SK-N-SH treated with all-trans-retinoic acid at 6 μM for 48 hours (cell line): ENCODE results near the gene NAALADL2.
A peak's percentile ranks its signal among the peaks of the same experiment; 100 is the strongest.

ENCODE experiments used
- ATAC-seq: fragments of 200-7000 bp; cut with Tn5 transposase; 3 replicates; pipeline ENCODE4 v1.9.1; 2020; ENCODE audit warnings: mild to moderate bottlenecking, moderate library complexity
- ARNTL ChIP-seq: fragments of 450-650 bp; formaldehyde crosslinking; IDR thresholded peaks from 2 replicates; pipeline ENCODE4 v1.5.0; 2020; ENCODE audit warnings: low read depth, mild to moderate bottlenecking, moderate library complexity, borderline replicate concordance
- BACH2 ChIP-seq: fragments of 250-450 bp; sonication (Bioruptor Pico); IDR thresholded peaks from 2 replicates; pipeline ENCODE4 v1.9.0; 2021; ENCODE audit warnings: mild to moderate bottlenecking, borderline replicate concordance
- CSDC2 ChIP-seq: fragments of 250-450 bp; sonication (Bioruptor Pico); IDR thresholded peaks from 2 replicates; pipeline ENCODE4 v1.5.0; 2020; ENCODE audit warnings: mild to moderate bottlenecking, moderate library complexity
- ESRRG ChIP-seq: fragments of 250-450 bp; sonication (Bioruptor Pico); IDR thresholded peaks from 2 replicates; pipeline ENCODE4 v1.6.1; 2021; ENCODE audit warnings: mild to moderate bottlenecking
- GLIS3 ChIP-seq: fragments of 250-450 bp; sonication (Bioruptor Pico); IDR thresholded peaks from 2 replicates; pipeline ENCODE4 v1.5.0; 2020; ENCODE audit warnings: mild to moderate bottlenecking, moderate library complexity
- ISL1 ChIP-seq: fragments of 250-450 bp; sonication (Bioruptor Pico); IDR thresholded peaks from 2 replicates; pipeline ENCODE4 v2.1.2; 2022; ENCODE audit warnings: mild to moderate bottlenecking, moderate library complexity
- OSR1 ChIP-seq: fragments of 250-450 bp; sonication (Bioruptor Pico); IDR thresholded peaks from 2 replicates; pipeline ENCODE4 v1.8.0; 2022; ENCODE audit warnings: moderate library complexity, mild to moderate bottlenecking, inconsistent platforms
- PPARA ChIP-seq: fragments of 250-450 bp; sonication (Bioruptor Pico); IDR thresholded peaks from 2 replicates; pipeline ENCODE4 v1.5.0; 2020; ENCODE audit warnings: mild to moderate bottlenecking, borderline replicate concordance
- TCF4 ChIP-seq: fragments of 250-450 bp; sonication (Bioruptor Pico); IDR thresholded peaks from 2 replicates; pipeline ENCODE4 v1.8.0; 2021; ENCODE audit warnings: mild to moderate bottlenecking, moderate library complexity, borderline replicate concordance
- TOX ChIP-seq: fragments of 250-450 bp; sonication (Bioruptor Pico); IDR thresholded peaks from 2 replicates; pipeline ENCODE4 v1.8.0; 2021; ENCODE audit warnings: mild to moderate bottlenecking, moderate library complexity, borderline replicate concordance
- ZC3H10 ChIP-seq: fragments of 250-450 bp; sonication (Bioruptor Pico); IDR thresholded peaks from 2 replicates; pipeline ENCODE4 v1.5.1; 2021; ENCODE audit warnings: mild to moderate bottlenecking, moderate library complexity
- ZFP3 ChIP-seq: fragments of 250-450 bp; sonication (Bioruptor Pico); IDR thresholded peaks from 2 replicates; pipeline ENCODE4 v1.5.0; 2020; ENCODE audit warnings: mild to moderate bottlenecking, moderate library complexity
- ZNF565 ChIP-seq: fragments of 450-650 bp; formaldehyde crosslinking; conservative IDR thresholded peaks from 2 replicates; pipeline ENCODE4 v1.5.0; 2020; ENCODE audit warnings: low read depth, mild to moderate bottlenecking, moderate library complexity
- TF ChIP-seq, protein P1 (sequence below): fragments of 250-450 bp; sonication (Bioruptor Pico); IDR thresholded peaks from 2 replicates; pipeline ENCODE4 v1.8.0; 2021; ENCODE audit warnings: low read depth, mild to moderate bottlenecking, moderate library complexity, borderline replicate concordance
- TF ChIP-seq, protein P2 (sequence below): fragments of 250-450 bp; sonication (Bioruptor Pico); IDR thresholded peaks from 2 replicates; pipeline ENCODE4 v1.8.0; 2020; ENCODE audit warnings: mild to moderate bottlenecking, moderate library complexity, borderline replicate concordance
- TF ChIP-seq, protein P3 (sequence below): fragments of 250-450 bp; sonication (Bioruptor Pico); IDR thresholded peaks from 2 replicates; pipeline ENCODE4 v1.5.1; 2020; ENCODE audit warnings: low read depth, mild to moderate bottlenecking, moderate library complexity
- TF ChIP-seq, protein P4 (sequence below): fragments of 250-450 bp; sonication (Bioruptor Pico); IDR thresholded peaks from 2 replicates; pipeline ENCODE4 v1.5.1; 2021; ENCODE audit warnings: mild to moderate bottlenecking, moderate library complexity

The NAALADL2 gene

DNA sequence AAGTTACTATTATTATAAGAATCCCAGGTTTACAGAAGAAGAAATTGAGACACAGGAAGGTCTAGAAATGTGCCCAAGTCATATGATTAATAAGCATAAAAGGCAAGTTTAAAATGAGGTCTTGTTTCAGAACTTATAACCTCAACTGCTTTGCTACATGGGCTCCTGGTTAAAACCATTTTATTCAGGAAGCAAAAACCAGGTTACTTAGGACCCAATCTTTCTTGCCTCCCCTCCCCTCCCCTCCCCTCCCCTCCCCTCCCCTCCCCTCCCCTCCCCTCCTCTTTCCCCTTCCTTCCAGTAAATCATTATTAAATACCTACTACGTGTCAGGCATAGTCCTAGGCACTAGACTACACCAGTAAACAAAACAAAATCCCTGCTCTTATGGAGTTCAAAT is 93.9 kb downstream of the NAALADL2 start:
- ATAC-seq = no peak
- TF ChIP-seq ZNF565 (CRISPR knock-in tag) (no peak), TOX (CRISPR knock-in tag) (no peak), ARNTL (no peak), ZC3H10 (CRISPR knock-in tag) (no peak), BACH2 (no peak), CSDC2 (no peak), GLIS3 (CRISPR knock-in tag) (no peak), PPARA (CRISPR knock-in tag) (no peak)
- TF ChIP-seq, protein P1, sequence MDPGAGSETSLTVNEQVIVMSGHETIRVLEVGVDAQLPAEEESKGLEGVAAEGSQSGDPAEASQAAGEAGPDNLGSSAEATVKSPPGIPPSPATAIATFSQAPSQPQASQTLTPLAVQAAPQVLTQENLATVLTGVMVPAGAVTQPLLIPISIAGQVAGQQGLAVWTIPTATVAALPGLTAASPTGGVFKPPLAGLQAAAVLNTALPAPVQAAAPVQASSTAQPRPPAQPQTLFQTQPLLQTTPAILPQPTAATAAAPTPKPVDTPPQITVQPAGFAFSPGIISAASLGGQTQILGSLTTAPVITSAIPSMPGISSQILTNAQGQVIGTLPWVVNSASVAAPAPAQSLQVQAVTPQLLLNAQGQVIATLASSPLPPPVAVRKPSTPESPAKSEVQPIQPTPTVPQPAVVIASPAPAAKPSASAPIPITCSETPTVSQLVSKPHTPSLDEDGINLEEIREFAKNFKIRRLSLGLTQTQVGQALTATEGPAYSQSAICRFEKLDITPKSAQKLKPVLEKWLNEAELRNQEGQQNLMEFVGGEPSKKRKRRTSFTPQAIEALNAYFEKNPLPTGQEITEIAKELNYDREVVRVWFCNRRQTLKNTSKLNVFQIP (CRISPR knock-in tag) = no peak
- TF ChIP-seq, protein P2, sequence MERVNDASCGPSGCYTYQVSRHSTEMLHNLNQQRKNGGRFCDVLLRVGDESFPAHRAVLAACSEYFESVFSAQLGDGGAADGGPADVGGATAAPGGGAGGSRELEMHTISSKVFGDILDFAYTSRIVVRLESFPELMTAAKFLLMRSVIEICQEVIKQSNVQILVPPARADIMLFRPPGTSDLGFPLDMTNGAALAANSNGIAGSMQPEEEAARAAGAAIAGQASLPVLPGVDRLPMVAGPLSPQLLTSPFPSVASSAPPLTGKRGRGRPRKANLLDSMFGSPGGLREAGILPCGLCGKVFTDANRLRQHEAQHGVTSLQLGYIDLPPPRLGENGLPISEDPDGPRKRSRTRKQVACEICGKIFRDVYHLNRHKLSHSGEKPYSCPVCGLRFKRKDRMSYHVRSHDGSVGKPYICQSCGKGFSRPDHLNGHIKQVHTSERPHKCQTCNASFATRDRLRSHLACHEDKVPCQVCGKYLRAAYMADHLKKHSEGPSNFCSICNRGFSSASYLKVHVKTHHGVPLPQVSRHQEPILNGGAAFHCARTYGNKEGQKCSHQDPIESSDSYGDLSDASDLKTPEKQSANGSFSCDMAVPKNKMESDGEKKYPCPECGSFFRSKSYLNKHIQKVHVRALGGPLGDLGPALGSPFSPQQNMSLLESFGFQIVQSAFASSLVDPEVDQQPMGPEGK = no peak

DNA sequence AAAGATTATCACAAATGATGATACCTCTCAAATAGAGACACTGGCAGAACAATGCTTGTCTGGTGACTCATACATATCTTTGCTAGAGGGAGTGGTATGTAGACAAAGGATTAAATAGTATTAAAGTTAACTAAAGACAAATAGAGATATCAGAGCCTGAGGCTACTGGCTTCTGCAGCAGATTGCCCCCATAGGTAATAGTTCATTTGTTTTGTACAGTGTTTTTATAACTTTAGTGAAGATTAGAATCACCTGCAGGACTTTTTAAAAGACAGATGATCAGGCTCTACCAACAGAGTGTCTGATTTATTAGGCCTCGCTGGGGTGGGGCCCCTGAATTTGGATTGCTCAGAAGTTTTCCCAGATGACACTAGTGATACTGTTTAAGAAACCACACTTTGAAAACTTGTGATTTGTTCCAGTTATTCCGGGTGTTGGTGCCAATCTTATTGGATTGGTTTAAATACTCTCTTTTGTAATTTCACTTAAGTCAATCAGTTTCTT is 96.4 kb downstream of the NAALADL2 start:
- peak; percentile 52 for ATAC-seq
- no peak for TF ChIP-seq TCF4 (CRISPR knock-in tag)
- TF ChIP-seq ISL1 (CRISPR knock-in tag) = peak; percentile 64
- TF ChIP-seq ZFP3 (CRISPR knock-in tag) = no peak
- TF ChIP-seq, protein P3, sequence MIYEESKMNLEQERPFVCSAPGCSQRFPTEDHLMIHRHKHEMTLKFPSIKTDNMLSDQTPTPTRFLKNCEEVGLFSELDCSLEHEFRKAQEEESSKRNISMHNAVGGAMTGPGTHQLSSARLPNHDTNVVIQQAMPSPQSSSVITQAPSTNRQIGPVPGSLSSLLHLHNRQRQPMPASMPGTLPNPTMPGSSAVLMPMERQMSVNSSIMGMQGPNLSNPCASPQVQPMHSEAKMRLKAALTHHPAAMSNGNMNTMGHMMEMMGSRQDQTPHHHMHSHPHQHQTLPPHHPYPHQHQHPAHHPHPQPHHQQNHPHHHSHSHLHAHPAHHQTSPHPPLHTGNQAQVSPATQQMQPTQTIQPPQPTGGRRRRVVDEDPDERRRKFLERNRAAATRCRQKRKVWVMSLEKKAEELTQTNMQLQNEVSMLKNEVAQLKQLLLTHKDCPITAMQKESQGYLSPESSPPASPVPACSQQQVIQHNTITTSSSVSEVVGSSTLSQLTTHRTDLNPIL = 0 out of 2 replicates have a peak, but pooled peaks have one; percentile 54

DNA sequence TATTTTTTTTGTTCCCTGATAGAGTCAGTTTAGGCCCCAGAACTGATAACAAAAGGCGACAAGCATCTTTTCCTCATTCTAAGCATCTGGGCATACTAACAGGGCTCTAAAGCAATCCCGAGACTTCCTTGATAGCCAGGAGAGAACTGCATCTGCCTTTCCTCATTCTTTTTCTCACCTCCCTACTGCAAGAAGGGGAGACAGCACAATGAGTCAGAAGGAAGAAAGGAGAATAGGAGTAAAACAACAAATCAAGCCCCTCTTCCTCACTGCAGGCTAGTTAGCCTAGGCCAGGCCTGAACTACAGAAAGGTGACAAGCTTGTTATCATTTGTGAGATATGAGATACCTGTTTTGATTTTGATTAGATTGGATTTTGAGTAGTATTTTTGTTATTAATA is 97.9 kb downstream of the NAALADL2 start:
- peak; percentile 62 for ATAC-seq
- TF ChIP-seq, protein P4, sequence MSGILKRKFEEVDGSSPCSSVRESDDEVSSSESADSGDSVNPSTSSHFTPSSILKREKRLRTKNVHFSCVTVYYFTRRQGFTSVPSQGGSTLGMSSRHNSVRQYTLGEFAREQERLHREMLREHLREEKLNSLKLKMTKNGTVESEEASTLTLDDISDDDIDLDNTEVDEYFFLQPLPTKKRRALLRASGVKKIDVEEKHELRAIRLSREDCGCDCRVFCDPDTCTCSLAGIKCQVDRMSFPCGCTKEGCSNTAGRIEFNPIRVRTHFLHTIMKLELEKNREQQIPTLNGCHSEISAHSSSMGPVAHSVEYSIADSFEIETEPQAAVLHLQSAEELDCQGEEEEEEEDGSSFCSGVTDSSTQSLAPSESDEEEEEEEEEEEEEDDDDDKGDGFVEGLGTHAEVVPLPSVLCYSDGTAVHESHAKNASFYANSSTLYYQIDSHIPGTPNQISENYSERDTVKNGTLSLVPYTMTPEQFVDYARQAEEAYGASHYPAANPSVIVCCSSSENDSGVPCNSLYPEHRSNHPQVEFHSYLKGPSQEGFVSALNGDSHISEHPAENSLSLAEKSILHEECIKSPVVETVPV = no peak
- TF ChIP-seq ESRRG (CRISPR knock-in tag) = no peak
- no peak for TF ChIP-seq ZNF565 (CRISPR knock-in tag)
- TF ChIP-seq ISL1 (CRISPR knock-in tag) = no peak
- TF ChIP-seq OSR1 (CRISPR knock-in tag) = no peak
- TF ChIP-seq TCF4 (CRISPR knock-in tag) = no peak
- TF ChIP-seq TOX (CRISPR knock-in tag) = no peak
- no peak for TF ChIP-seq CSDC2

DNA sequence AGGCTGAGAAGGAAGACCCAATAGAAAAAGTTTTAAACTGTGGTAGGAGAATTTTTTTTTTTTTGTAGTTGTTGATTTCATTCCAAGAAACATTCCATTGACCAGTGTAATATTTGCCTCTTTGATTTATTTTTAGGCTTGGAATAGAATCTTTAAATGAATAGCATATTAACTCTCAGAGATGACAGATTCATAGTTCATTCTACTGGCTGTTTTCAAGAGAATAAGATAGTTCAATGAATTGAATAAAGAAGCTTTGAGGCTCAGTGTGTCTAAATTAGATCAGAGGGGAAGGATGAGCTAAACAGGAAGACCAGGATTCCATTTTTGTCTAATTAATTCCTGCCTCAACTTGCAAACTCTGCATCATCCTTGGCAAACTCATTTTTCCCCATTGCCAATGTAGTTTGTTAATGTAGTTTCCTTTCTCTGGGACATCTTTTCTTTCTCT is 98.4 kb downstream of the NAALADL2 start:
- peak; percentile 83 for ATAC-seq
- TF ChIP-seq OSR1 (CRISPR knock-in tag) = no peak
- peak; percentile 83 for TF ChIP-seq ZC3H10 (CRISPR knock-in tag)
- TF ChIP-seq, protein P3 = peak; percentile 56
- TF ChIP-seq, protein P4 = no peak
- peak; percentile 95 for TF ChIP-seq ISL1 (CRISPR knock-in tag)
- TF ChIP-seq, protein P2 = peak; percentile 74; the same call in 1 of the 2 replicates
- TF ChIP-seq, protein P1 (CRISPR knock-in tag) = 0 out of 2 replicates have a peak, but pooled peaks have one; percentile 71
